HG03103 (cell line): Measurements from ENCODE around the gene KCNQ1.

Experiments
- ATAC-seq: cut with Tn5 transposase; IDR thresholded peaks from one replicate; pipeline ENCODE4 v1.9.1; 2021; ENCODE audit warnings: low read depth; ENCODE audit not compliant: unreplicated experiment

Gene KCNQ1

GRCh38 chr11:2769409-2770095 is 324.7 kb downstream of the KCNQ1 start:
- no peak for ATAC-seq

GRCh38 chr11:2770096-2770751 is 325.4 kb downstream of the KCNQ1 start:
- no peak for ATAC-seq

GRCh38 chr11:2770761-2771301 is 326.0 kb downstream of the KCNQ1 start:
- ATAC-seq = no peak

GRCh38 chr11:2771758-2772466 is 327.1 kb downstream of the KCNQ1 start:
- no peak for ATAC-seq

GRCh38 chr11:2772544-2773031 is 327.8 kb downstream of the KCNQ1 start:
- no peak for ATAC-seq

- no peak for ATAC-seq
These were observed 329.6 kb downstream of the KCNQ1 start for GRCh38 chr11:2774173-2775082.

GRCh38 chr11:2775083-2775625 is 330.3 kb downstream of the KCNQ1 start:
- ATAC-seq = no peak

- ATAC-seq = no peak
These were observed 331.0 kb downstream of the KCNQ1 start for GRCh38 chr11:2775626-2776350.

- no peak for ATAC-seq
These were observed 331.7 kb downstream of the KCNQ1 start for GRCh38 chr11:2776351-2777061.

GRCh38 chr11:2777386-2777785 is 332.6 kb downstream of the KCNQ1 start:
- ATAC-seq = no peak

- ATAC-seq = no peak
These were observed 333.2 kb downstream of the KCNQ1 start for GRCh38 chr11:2777871-2778629.

GRCh38 chr11:2778630-2779498 is 334.1 kb downstream of the KCNQ1 start:
- no peak for ATAC-seq

GRCh38 chr11:2779499-2779980 is 334.7 kb downstream of the KCNQ1 start:
- no peak for ATAC-seq

- ATAC-seq = no peak
These were observed 335.4 kb downstream of the KCNQ1 start for GRCh38 chr11:2779981-2780849.

GRCh38 chr11:2780850-2781407 is 336.1 kb downstream of the KCNQ1 start:
- no peak for ATAC-seq
